HG03139 (cell line): ENCODE data around the gene RPTOR.
"Not testable (repeated sequence)": the region's sequence is repeated elsewhere in the genome, so short reads cannot be mapped to it uniquely, and the experiment has no call there.

ENCODE experiments used
- ATAC-seq: cut with Tn5 transposase; IDR thresholded peaks from one replicate; pipeline ENCODE4 v1.9.1; 2021; ENCODE audit not compliant: unreplicated experiment

Gene RPTOR

DNA sequence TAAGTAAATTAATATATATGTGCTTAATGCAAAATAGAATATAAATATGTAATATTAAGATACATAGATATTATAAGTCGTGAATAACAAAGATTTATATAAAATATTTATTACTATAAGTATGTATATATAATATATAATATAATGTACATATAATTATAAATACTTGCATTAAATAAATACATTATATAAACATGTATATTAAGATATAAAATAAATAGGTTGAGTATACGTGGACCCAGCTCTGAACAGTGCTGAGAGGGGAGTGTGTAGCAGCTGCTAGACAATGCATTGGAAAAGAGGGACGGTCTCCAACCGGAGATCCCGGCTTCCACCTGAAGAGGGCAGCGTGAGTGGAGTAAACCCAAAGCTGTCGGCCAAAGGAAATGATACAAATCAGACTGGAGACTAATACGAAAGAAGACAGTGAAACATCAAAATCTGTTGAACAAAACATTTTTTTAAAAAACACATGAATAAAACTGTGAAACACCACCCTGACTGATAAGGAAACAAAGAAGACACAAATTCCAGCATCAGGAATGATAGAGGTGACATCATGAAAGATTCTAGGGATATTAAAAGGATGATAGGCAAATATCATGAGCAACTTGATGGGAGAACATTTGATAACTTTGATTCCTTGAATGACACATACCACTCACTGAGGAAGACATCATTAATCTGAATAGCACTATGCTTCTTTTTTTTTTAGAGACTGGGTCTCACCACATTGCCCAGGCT, 321.6 kb downstream of the RPTOR start:
- no peak for ATAC-seq

DNA sequence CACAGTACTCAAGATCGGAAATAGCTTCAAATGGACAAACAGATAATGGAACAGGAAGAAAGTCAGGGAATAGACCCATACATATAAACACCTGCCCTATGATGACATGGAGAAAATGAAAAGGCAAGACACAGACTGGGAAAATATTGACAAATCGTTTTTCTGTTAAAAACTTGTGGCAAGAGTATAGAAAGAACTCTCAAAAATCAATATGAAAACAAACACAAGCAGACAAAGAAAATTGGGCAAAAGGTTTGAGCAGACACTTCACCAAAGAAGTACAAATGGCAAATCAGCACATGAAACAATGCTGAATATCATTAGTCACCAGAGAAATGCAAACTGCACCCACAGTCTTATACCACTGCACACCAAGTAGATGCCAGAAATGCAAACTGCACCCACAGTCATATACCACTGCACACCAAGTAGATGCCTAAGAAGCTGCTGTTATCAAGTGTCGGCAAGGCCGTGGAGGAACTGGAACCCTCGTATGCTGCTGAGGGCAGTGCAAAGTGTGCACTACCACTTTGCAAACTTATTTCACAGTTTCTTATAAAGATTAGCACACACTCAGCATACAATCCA, 323.5 kb downstream of the RPTOR start:
- no peak for ATAC-seq

DNA sequence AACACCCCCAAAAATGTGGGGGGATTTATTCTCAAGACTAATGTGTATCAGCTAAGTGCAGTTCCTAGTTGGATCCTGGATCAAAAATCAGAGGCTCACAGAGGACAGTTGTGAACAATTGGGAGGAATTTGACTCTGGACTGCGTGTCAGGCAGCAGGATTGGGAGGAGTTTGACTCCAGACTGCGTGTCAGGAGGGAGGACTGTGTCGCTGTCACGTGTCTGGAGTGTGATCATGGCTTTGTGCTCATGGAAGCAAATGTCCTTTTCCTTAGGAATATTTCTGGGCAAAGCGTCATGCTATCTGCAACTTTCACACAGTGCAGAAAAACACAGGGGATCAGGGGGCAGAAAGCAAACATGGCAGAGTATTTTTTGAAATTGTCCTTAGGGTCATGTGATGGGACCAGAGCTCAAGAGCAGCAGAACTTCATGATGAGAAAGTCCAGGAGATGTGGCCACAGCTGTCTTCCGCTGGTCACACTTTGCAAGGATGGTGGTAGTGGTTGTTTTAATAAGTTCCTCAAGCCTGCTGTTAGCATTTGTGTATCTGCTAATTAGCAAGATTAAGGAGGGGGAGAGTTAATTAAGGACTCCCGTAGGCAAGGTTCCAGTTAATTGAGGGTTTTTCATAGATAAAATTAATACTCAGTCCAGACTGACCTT, 325.0 kb downstream of the RPTOR start:
- ATAC-seq, result no peak

DNA sequence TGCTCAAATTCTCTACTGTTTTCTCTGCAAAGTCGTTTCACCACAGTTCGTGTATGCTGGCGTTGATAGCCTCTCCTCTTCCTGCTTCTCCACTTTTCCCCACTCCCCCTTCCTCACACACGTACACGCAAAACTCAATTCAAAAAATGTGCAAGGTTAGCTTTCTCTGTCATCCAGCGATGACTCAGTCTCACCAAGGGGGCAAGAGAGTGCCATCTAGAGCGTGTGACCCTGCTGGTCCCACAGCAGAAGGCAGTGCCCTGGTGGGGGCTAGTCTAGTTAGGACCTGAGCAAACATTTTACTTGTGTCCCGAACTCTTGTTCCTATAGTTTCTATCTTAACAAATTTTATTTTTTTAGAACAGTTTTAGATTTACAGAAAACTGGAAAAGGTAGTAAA, 325.8 kb downstream of the RPTOR start:
- no peak for ATAC-seq

DNA sequence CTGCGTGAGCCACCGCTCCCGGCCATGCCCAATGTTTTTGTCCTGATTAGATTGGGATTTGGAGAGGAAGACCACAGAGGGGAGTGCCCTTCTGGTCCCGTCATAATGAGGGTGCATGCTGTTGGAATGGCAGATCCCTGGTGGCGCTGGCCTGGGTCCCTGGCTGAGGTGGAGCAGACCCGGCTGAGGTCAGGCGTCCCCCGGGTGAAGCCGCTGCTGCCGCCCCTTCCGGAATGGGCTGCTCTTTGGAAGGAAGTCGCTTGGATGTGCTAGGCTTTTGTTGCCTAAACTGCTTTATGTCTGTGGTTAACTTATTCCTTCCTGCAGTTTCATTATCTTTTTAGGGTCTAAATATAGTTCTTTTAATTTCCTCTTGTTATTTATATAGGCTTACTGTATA, 326.7 kb downstream of the RPTOR start:
- ATAC-seq, result no peak

DNA sequence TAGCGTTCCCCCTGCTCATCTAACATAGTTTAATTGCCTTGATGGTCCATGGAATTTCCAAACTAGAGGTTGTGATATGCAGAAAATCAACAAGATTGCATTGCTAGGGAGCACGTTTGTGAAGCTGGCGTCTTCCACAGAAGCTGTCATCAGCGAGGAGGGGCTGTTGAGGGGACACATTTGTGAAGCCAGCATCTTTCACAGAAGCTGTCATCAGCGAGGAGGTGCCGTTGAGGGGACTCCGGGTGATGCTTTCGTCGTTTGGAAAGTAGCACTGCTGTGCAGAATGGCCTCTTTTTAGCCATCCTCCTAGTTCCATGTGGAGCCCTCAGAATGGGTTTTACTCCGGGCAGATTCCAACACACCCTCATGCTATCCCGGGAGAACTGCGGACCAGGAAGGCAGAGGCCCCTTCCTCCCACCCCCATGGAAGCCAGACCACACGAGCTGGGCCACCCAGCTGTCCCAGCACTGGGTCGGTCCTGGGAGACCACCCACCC, 327.4 kb downstream of the RPTOR start:
- no peak for ATAC-seq

DNA sequence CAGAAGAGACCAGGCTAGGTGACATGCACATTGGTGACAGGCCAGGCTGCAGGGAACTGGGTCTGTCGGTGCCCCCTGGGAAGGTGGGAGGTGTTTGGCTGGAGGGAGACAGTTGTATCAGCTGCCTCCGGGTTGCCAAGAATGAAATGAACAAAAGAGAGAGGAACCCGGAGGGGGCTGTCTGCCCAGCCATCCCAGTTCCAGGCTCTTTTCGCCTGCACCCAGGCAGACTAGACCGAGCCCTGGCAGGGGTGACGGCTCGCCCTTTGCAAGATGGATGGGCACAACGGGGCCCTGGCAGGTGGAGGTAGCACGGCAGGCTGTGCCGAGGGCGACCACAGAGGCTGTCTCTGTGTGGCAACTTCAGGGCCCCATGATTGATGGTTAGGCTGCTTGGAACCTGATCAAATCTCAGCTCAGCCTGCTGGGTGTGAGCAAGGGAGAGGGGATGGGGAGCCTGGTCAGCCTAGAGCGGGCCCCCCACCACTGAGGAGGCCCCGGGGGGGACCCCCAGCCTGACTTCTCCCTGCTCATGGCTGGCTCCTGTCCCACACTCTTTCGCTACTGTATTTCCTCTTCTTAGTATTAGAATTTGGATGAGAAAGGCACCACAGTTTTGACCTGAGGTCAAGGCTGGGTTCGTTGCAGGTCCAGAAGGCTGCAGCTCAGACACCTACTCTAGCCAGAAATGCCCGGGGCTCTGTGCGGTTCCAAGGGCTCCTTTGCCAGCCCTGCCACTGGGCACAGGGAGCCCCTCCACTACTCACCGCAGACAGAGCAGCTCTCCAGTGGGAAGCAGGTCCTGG, 328.1 kb downstream of the RPTOR start:
- ATAC-seq, result no peak

DNA sequence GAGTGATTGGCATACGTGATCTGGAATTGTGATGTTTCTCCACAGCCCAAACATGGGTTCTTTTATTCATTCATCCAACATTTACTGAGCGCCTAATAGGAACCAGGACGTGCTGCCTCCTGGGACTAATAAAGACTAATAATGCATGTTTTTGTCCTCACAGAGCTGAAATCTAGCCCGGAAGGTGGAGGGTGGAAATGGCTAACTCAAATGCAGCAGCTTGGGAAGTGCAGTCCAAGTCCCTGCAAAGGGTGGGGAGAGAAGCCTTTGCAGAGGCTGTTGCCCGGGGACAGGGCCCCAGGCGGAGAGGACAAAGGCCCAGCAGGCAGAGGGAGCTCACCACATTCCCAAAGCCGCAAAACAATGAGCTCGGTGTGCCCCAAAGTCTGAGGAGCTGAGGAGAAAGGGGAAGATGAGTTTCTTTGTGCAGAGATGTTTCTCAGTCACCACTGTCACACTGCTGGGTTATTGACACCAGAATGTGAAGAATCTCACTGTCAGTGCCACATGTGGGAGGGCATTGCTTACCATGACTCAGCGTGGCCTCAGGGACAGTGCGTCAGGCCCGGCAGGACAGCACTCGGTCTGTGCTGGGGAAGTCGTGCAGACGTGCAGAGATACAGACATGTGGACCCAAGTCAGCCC, 328.8 kb downstream of the RPTOR start:
- no peak for ATAC-seq

DNA sequence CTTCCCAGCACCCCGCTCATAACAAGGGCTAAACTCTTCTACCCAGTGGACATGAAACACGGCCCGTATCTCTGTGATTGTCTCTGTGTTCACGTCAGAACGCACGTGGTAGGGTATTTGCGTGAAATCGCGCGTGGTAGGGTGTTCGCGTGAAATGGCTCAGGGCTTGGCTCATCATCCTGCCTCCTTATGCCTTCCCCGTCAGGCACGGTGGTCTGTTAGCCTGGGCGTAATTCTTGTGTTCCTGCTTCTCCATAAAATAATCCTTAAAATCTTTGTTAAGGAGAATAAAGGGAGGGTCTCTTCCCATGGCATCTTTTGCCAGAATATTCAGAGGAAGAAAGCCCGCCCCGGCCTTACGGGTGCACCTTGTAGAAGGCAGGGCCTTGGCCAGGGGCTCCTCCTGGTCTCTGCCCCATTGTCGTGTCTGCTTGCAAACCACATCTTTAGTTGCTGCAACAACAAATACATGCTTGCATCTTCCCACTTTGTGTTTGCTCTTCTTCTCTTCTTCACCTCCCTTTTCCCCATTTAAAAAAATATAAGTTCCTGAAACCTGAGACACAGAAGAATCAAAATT, 330.3 kb downstream of the RPTOR start:
- no peak for ATAC-seq

DNA sequence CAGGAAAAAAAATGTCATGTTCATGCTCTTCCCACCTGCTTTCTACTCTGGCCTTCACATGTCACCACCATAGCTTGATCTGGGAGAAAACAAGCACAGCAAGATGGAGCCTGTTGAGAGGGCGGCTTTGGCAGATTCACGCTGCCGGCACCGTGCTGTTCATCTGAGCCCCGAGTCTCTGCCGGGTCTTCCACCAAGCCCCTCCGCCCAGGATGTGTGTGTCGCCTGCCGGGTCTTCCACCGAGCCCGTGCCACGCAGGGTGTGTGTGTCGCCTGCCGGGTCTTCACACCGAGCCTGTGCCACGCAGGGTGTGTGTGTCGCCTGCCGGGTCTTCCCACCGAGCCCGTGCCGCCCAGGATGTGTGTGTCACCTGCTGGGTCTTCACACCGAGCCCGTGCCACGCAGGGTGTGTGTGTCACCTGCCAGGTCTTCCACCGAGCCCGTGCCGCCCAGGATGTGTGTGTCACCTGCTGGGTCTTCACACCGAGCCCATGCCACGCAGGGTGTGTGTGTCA, 330.9 kb downstream of the RPTOR start:
- ATAC-seq, result not testable (repeated sequence)

DNA sequence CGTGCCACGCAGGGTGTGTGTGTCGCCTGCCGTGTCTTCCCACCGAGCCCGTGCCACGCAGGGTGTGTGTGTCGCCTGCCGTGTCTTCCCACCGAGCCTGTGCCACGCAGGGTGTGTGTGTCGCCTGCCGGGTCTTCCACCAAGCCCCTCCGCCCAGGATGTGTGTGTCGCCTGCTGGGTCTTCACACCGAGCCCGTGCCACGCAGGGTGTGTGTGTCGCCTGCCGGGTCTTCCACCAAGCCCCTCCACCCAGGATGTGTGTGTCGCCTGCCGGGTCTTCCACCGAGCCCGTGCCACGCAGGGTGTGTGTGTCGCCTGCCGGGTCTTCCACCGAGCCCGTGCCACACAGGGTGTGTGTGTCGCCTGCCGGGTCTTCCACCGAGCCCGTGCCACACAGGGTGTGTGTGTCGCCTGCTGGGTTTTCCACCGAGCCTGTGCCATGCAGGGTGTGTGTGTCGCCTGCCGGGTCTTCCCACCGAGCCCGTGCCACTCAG, 331.9 kb downstream of the RPTOR start:
- ATAC-seq, result not testable (repeated sequence)

DNA sequence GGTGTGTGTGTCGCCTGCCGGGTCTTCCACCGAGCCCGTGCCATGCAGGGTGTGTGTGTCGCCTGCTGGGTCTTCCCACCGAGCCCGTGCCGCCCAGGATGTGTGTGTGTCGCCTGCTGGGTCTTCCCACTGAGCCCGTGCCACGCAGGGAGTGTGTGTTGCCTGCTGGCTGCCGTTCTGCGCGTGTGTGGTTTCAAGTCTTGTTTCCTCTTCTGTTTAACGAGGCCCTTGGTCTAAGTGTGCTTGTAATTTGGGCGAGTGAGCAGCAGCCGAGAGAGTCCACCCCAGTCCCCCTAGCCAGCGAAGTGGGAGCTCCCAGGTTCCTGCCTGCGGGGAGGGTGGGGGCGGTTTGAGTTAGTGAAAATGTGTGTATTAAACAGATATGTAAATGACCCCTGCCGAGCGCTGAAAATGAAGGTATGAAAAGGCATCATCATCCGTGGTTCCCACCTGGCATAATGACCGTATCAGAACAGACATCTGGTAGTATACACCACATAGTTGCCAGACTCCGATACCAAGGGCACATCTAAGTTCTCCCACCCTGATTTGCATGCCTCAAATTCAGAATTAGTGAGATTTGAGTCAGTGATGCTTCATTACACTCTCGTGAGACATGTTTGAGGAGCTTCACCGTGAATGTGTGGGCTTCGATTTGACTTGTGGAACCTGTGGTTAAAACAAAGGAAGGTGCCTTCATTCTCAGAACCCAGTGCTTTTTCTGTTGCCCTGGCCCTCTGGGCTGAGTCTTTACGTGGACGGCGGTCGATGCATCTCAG, 332.5 kb downstream of the RPTOR start:
- ATAC-seq, result no peak

DNA sequence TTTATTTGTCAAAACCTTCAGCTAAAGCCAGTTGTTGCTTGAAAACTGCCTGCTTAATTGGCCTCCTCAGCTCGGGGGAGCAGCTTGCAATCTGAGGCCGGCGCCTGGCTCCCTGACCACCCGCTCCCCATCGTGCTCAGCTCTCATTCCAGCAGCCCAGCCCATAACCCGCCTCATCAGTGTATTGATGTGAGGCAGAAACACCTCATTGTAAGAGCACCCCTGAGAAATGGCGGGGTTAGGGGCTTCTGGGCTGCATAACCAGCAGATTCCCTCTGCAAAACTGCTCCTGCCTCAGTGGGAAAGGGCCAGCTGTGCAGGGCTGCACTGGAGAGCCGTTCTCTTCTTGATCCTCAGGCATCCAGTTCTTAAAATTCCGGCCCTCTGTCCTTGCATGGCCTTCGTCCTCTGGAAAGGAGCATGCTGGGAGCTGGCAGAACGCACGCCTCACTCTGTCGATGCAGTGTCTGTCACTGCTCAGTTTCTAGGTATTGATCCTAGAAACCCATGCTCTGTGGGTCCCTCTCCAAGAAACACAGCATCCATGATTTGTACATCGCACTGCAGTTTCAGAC, 333.2 kb downstream of the RPTOR start:
- no peak for ATAC-seq

DNA sequence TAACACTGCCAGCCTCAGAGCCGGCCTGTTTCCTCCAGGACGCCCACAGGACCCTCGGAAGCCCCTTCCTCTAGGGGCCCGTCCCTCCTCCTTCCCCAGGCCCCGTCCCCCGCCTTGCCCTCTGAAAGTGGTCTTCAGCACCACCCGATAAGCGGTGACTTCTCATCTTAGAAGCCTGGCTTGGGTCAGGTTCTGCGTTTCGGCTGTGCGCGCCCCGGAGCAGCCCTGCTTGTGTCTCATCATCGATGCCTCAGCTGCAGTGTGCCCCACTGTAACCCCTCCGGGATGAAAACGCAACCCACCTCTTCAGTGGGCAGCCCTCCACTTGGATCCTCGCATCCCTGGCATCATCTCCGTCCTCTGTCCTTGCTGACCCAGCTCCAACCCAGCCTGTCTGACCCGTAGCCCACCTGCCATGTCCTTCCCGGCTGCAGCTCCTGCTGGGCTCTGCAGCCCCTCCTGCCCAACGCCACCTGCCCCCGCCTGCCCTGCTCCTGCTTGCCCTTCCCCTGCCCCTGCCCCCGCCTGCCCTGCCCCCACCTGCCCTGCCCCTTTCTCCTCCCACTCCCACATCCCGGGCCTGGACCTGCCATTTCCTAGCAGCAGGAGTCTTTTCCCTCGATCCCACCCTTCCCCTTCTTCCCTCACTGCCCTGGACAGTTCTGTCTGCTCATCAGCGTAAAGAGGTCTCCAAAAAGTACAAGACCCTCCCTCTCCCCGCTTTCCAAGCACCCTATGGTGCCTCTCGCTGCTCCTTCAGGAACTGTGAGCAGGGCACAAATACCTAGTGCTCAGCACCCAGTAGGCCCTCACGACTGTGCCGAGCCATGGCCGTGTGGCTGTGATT, 334.5 kb downstream of the RPTOR start:
- ATAC-seq, result no peak

DNA sequence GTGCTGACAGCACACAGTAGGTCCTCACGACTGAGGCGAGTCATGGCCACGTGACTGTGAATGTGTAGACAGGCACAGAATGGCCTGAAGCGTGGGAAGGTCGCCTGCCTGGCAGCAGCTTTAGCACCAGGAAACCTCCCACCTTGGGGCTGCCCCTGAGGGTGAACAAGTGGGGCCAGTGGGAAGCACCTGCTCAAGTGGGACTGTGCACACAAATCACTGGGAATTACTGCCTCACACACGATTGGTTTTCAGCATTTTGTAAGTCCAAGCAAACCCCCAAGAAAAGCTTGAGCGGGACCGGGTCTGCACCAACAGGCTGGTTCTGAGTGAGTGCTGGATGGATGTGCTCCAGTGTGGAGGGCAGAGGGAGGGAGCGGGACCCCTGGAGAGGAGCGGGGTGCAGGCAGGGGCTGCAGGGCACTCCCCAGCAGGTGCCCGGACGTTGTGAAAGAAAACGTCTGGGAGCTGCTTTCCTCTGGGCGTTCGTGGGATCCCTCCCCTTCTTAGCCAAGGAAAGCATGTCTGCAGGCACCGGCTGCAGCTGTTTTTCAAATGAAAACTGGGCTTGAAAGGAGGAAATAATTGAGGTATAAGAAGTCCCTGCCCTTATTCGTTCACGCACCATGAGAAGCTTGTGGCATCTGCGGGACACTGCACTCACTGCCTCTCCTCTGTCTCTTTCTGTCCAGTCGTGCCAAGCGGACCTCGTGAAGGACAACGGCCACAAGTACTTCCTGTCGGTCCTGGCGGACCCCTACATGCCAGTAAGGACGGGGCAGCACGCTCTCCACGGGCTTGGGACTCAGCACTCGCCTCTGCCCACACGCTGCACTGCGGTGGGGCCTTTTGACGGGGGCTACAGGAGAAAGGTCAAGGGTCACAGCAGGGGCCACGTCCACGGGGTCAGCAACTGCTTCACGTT, 335.3 kb downstream of the RPTOR start:
- no peak for ATAC-seq

DNA sequence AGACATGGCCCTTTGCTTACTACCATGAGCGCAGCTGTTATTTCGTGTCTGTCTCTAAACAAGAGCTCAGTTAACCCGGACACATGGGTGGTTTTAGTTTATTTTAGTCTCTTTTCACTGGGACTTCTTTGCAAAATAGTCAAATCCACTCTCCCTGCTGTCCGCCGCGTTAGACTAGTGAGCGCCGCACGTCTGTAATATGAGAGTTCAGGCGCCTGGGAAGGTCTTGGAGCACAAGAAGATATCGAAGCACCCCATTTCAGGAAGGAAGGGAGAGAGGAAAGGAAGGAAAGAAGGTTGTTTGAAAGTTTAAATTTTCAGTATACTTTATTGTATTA, 336.0 kb downstream of the RPTOR start:
- no peak for ATAC-seq

DNA sequence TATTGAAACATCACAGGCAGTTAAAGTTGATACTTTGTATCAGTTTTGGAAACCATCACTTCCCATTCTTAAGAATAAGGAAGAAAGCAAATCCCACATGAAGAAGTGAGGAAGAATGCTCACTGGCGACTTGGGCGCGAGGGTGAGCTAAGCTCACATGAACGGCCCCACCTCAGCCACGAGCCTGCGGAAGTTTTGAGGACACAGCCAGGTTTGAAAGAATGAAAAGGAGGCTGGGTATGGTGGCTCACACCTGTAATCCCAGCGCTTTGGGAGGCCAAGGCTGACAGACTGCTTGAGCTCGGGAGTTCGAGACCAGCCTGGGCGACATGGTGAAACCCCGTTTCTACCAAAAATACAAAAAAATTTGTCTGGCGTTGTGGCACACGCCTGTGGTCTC, 336.7 kb downstream of the RPTOR start:
- ATAC-seq, result no peak
